Activated naive CD4-positive, alpha-beta T cell treated with anti-CD3 and anti-CD28 coated beads, Interleukin-2, amount 50 U/mL, for 24 hours (primary cell): ENCODE results near the gene HOXA3.

Source experiments
- H3K27ac Mint-ChIP-seq: one replicate; pipeline ENCODE4 v1.8.0; 2021; ENCODE audit warnings: mild to moderate bottlenecking, mixed read lengths
- H3K27me3 Mint-ChIP-seq: one replicate; pipeline ENCODE4 v1.8.0; 2021; ENCODE audit warnings: mixed read lengths
- H3K36me3 Mint-ChIP-seq: one replicate; pipeline ENCODE4 v1.8.0; 2021; ENCODE audit warnings: mixed read lengths
- H3K4me1 Mint-ChIP-seq: one replicate; pipeline ENCODE4 v1.8.0; 2021; ENCODE audit warnings: mixed read lengths
- H3K4me3 Mint-ChIP-seq: one replicate; pipeline ENCODE4 v1.8.0; 2021; ENCODE audit warnings: mild to moderate bottlenecking, mixed read lengths
- H3K9me3 Mint-ChIP-seq: one replicate; pipeline ENCODE4 v1.8.0; 2021; ENCODE audit warnings: mixed read lengths

HOXA3 gene

GRCh38 chr7:27098578-27099451 is 53.6 kb downstream of the HOXA3 start:
- H3K9me3 Mint-ChIP-seq = no peaks in the 10 kb centered on the region
- H3K4me3 Mint-ChIP-seq = peak overlapping the region; percentile 7
- H3K4me1 Mint-ChIP-seq = peaks cover 36% of the 10 kb centered on the region
- peaks cover 16% of the 10 kb centered on the region for H3K36me3 Mint-ChIP-seq
- peaks cover 64% of the 10 kb centered on the region for H3K27me3 Mint-ChIP-seq
- no peak overlapping the region for H3K27ac Mint-ChIP-seq

GRCh38 chr7:27097686-27098577 is 54.5 kb downstream of the HOXA3 start:
- Mint-ChIP-seq H3K4me1 (peaks cover 30% of the 10 kb centered on the region), H3K36me3 (peaks cover 16% of the 10 kb centered on the region), H3K27me3 (peaks cover 62% of the 10 kb centered on the region), H3K27ac (no peak overlapping the region), H3K4me3 (peak overlapping the region; percentile 82), H3K9me3 (no peaks in the 10 kb centered on the region)

- Mint-ChIP-seq H3K4me1 (peaks cover 26% of the 10 kb centered on the region), H3K4me3 (peak overlapping the region; percentile 82), H3K9me3 (peaks cover 4% of the 10 kb centered on the region), H3K27ac (no peak overlapping the region), H3K27me3 (peaks cover 63% of the 10 kb centered on the region), H3K36me3 (peaks cover 13% of the 10 kb centered on the region)
Measured at GRCh38 chr7:27096768-27097514, 55.4 kb downstream of the HOXA3 start.

- Mint-ChIP-seq H3K4me1 (peaks cover 24% of the 10 kb centered on the region), H3K36me3 (peaks cover 10% of the 10 kb centered on the region), H3K9me3 (peaks cover 4% of the 10 kb centered on the region), H3K27me3 (peaks cover 62% of the 10 kb centered on the region), H3K4me3 (peak within 1 kb of the TSS; percentile 82), H3K27ac (no peak within 1 kb of the TSS)
Measured at GRCh38 chr7:27095897-27096767, 56.3 kb downstream of the HOXA3 start, which contains the start of gene HOXA1. HOXA1 (minus strand) TSS chr7:27096000; CDS start chr7:27095912, 88 bp downstream.

- Mint-ChIP-seq H3K4me3 (peak overlapping the region; percentile 82), H3K9me3 (peaks cover 4% of the 10 kb centered on the region), H3K4me1 (peaks cover 24% of the 10 kb centered on the region), H3K27me3 (peaks cover 64% of the 10 kb centered on the region), H3K27ac (no peak overlapping the region), H3K36me3 (peaks cover 6% of the 10 kb centered on the region)
Measured at GRCh38 chr7:27095050-27095896, 57.1 kb downstream of the HOXA3 start.

GRCh38 chr7:27094304-27095049 is 57.9 kb downstream of the HOXA3 start:
- peaks cover 4% of the 10 kb centered on the region for H3K9me3 Mint-ChIP-seq
- peak overlapping the region; percentile 6 for H3K4me3 Mint-ChIP-seq
- peaks cover 24% of the 10 kb centered on the region for H3K4me1 Mint-ChIP-seq
- peaks cover 62% of the 10 kb centered on the region for H3K27me3 Mint-ChIP-seq
- H3K36me3 Mint-ChIP-seq = peaks cover 4% of the 10 kb centered on the region
- no peak overlapping the region for H3K27ac Mint-ChIP-seq

- Mint-ChIP-seq H3K27ac (no peak overlapping the region), H3K4me3 (no peak overlapping the region), H3K4me1 (peaks cover 16% of the 10 kb centered on the region), H3K36me3 (peaks cover 3% of the 10 kb centered on the region), H3K27me3 (peaks cover 64% of the 10 kb centered on the region), H3K9me3 (peaks cover 9% of the 10 kb centered on the region)
Measured at GRCh38 chr7:27093184-27093895, 59.0 kb downstream of the HOXA3 start.

- Mint-ChIP-seq H3K27ac (no peak overlapping the region), H3K4me1 (peaks cover 17% of the 10 kb centered on the region), H3K4me3 (no peak overlapping the region), H3K9me3 (peaks cover 9% of the 10 kb centered on the region), H3K36me3 (peaks cover 3% of the 10 kb centered on the region), H3K27me3 (peaks cover 64% of the 10 kb centered on the region)
Measured at GRCh38 chr7:27092819-27093110, 59.6 kb downstream of the HOXA3 start.

GRCh38 chr7:27091941-27092818 is 60.2 kb downstream of the HOXA3 start:
- Mint-ChIP-seq H3K4me3 (no peak overlapping the region), H3K27me3 (peaks cover 67% of the 10 kb centered on the region), H3K4me1 (peaks cover 11% of the 10 kb centered on the region), H3K27ac (no peak overlapping the region), H3K36me3 (peaks cover 5% of the 10 kb centered on the region), H3K9me3 (peaks cover 9% of the 10 kb centered on the region)

- Mint-ChIP-seq H3K9me3 (peaks cover 9% of the 10 kb centered on the region), H3K4me3 (no peak overlapping the region), H3K27ac (no peak overlapping the region), H3K4me1 (peaks cover 9% of the 10 kb centered on the region), H3K27me3 (peaks cover 68% of the 10 kb centered on the region), H3K36me3 (peaks cover 5% of the 10 kb centered on the region)
Measured at GRCh38 chr7:27091105-27091504, 61.3 kb downstream of the HOXA3 start.

GRCh38 chr7:27088002-27088922 is 64.1 kb downstream of the HOXA3 start:
- H3K36me3 Mint-ChIP-seq = peaks cover 5% of the 10 kb centered on the region
- H3K4me3 Mint-ChIP-seq = no peak overlapping the region
- H3K27ac Mint-ChIP-seq = no peak overlapping the region
- peaks cover 9% of the 10 kb centered on the region for H3K4me1 Mint-ChIP-seq
- H3K27me3 Mint-ChIP-seq = peaks cover 54% of the 10 kb centered on the region
- H3K9me3 Mint-ChIP-seq = peaks cover 9% of the 10 kb centered on the region
